ENCODE data around the gene PLEKHH3.
A peak's percentile ranks its signal among the peaks of the same experiment; 100 is the strongest.

PLEKHH3 gene

GRCh38 chr17:42676424-42677011, at the start of gene PLEKHH3:
TSS of gene PLEKHH3 (minus strand) at chr17:42676994. CDS start at chr17:42676563, 431 bp downstream.
- no peak for DNase-seq

- DNase-seq: no peak
These were observed 48.3 kb upstream of the PLEKHH3 start for GRCh38 chr17:42725143-42725542.

- no peak for DNase-seq
These were observed 46.8 kb upstream of the PLEKHH3 start for GRCh38 chr17:42723636-42724035.

GRCh38 chr17:42720996-42721583, 44.3 kb upstream of the PLEKHH3 start:
- peak in 1 of 2 donors; percentile 13 for DNase-seq

- no peak for DNase-seq
These were observed 32.8 kb upstream of the PLEKHH3 start for GRCh38 chr17:42709561-42709960.

GRCh38 chr17:42708588-42708987, 31.8 kb upstream of the PLEKHH3 start:
- DNase-seq: no peak

- DNase-seq: peak; percentile 29 to 46
These were observed 29.9 kb upstream of the PLEKHH3 start for GRCh38 chr17:42706732-42707131.

GRCh38 chr17:42704837-42705494, 28.2 kb upstream of the PLEKHH3 start:
- DNase-seq: peak; percentile 14 to 24

- DNase-seq: no peak
These were observed 27.7 kb upstream of the PLEKHH3 start for GRCh38 chr17:42704490-42704836.

- no peak for DNase-seq
These were observed 25.7 kb upstream of the PLEKHH3 start for GRCh38 chr17:42702446-42702845.

GRCh38 chr17:42700586-42701289, 23.9 kb upstream of the PLEKHH3 start:
- DNase-seq: no peak

- no peak for DNase-seq
These were observed 22.6 kb upstream of the PLEKHH3 start for GRCh38 chr17:42699415-42699740.

GRCh38 chr17:42698736-42699414, 22.1 kb upstream of the PLEKHH3 start:
- no peak for DNase-seq

GRCh38 chr17:42697108-42697811, 20.5 kb upstream of the PLEKHH3 start:
- DNase-seq: no peak

- DNase-seq: no peak
These were observed 18.7 kb upstream of the PLEKHH3 start for GRCh38 chr17:42695500-42695899.

- no peak for DNase-seq
These were observed 17.7 kb upstream of the PLEKHH3 start for GRCh38 chr17:42694524-42694923.

GRCh38 chr17:42692489-42692888, 15.7 kb upstream of the PLEKHH3 start:
- no peak for DNase-seq

GRCh38 chr17:42691021-42691545, 14.3 kb upstream of the PLEKHH3 start:
- DNase-seq: no peak

GRCh38 chr17:42690596-42690995, 13.8 kb upstream of the PLEKHH3 start:
- no peak for DNase-seq

- DNase-seq: no peak
These were observed 11.0 kb upstream of the PLEKHH3 start for GRCh38 chr17:42687707-42688320.

GRCh38 chr17:42686520-42687128, 9.8 kb upstream of the PLEKHH3 start:
- no peak for DNase-seq

GRCh38 chr17:42685831-42686230, 9.0 kb upstream of the PLEKHH3 start:
- no peak for DNase-seq
